SJCRH30 (cell line): Measurements from ENCODE around the gene RHAG. TPM values are rescaled to one million over a fixed set of nuclear protein-coding genes. Genes with fewer than 3 reads are reported as not detected.
A peak's percentile ranks its signal among the peaks of the same experiment; 100 is the strongest.
"Not testable (repeated sequence)": the region's sequence is repeated elsewhere in the genome, so short reads cannot be mapped to it uniquely, and the experiment has no call there.

Source experiments
- DNase-seq, 2 experiments: peaks; one replicate each; pipeline ENCODE4 v3.0.0-alpha.2; 2015 to 2020
- H3K27ac ChIP-seq: fragments of 250-450 bp; sonication (Bioruptor Pico); 2 replicates; pipeline ENCODE4 v1.5.1; 2020; ENCODE audit warnings: mild to moderate bottlenecking, moderate library complexity
- H3K27me3 ChIP-seq: fragments of 250-450 bp; sonication (Bioruptor Pico); 2 replicates; pipeline ENCODE4 v1.5.1; 2020; ENCODE audit warnings: mild to moderate bottlenecking, moderate library complexity
- H3K36me3 ChIP-seq: fragments of 250-450 bp; sonication (Bioruptor Pico); 2 replicates; pipeline ENCODE4 v1.5.1; 2020; ENCODE audit warnings: mild to moderate bottlenecking, moderate library complexity
- H3K4me1 ChIP-seq: fragments of 250-450 bp; sonication (Bioruptor Pico); 2 replicates; pipeline ENCODE4 v1.5.1; 2020; ENCODE audit warnings: mild to moderate bottlenecking, moderate library complexity
- H3K4me3 ChIP-seq: fragments of 250-450 bp; sonication (Bioruptor Pico); 2 replicates; pipeline ENCODE4 v1.5.1; 2020; ENCODE audit warnings: mild to moderate bottlenecking, moderate library complexity
- H3K9me3 ChIP-seq: fragments of 250-450 bp; sonication (Bioruptor Pico); replicated peaks from 2 replicates; pipeline ENCODE4 v1.5.1; 2020; ENCODE audit warnings: mild to moderate bottlenecking, moderate library complexity
- total RNA-seq: library from RNA; depleted of rRNA; stranded (reverse); fragments of >200 nt; shearing (Covaris generic); gene quantifications from 2 replicates; pipeline ENCODE4 v1.2.3, GENCODE V29; 2014

The RHAG gene
- total RNA-seq, 1 experiment from 2014 or later: not detected

DNA sequence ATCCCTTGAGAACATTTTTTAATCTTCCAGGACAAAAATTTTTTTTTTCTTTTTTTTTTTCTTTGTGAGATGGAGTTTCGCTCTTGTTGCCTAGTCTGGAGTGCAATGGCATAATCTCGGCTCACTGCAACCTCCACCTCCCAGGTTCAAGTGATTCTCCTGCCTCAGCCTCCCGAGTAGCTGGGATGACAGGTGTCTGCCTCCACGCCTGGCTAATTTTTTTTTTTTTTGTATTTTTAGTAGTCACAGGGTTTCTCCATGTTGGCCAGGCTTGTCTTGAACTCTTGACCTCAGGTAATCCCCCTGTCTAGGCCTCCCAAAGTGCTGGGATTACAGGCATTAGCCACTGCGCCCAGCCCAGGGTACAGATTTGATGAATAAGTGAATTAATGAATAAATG lies 22.5 kb downstream of the RHAG start:
- H3K36me3 ChIP-seq, H3K27ac ChIP-seq, H3K9me3 ChIP-seq, H3K4me3 ChIP-seq, DNase-seq, H3K27me3 ChIP-seq, H3K4me1 ChIP-seq: not testable (repeated sequence)

DNA sequence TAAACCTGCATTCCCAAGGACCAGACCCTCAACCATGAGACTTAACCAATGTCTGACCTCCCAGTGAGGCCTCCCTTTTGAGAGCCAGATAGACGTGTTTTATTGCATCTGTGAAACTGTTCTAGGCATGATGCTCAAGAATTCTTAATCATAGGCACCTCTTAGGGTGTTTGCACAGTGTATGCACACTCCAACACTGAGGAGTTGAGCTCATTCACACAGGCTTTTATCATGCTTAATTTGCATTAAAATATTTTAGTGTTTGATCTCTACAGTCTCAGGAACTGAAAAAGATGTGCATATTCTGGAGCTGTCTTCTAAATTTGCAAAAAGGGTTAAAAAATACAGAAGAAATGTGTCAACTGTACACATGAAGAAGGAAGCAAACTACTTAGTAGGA lies 27.4 kb downstream of the RHAG start:
- DNase-seq: no peak
- no peak overlapping the region for H3K27ac ChIP-seq
- peaks cover 3% of the 10 kb centered on the region; the same call in 1 of the 2 replicates for H3K4me1 ChIP-seq
- H3K4me3 ChIP-seq: no peak overlapping the region
- H3K27me3 ChIP-seq: no peaks in the 10 kb centered on the region
- no peaks in the 10 kb centered on the region for H3K9me3 ChIP-seq
- no peaks in the 10 kb centered on the region for H3K36me3 ChIP-seq

DNA sequence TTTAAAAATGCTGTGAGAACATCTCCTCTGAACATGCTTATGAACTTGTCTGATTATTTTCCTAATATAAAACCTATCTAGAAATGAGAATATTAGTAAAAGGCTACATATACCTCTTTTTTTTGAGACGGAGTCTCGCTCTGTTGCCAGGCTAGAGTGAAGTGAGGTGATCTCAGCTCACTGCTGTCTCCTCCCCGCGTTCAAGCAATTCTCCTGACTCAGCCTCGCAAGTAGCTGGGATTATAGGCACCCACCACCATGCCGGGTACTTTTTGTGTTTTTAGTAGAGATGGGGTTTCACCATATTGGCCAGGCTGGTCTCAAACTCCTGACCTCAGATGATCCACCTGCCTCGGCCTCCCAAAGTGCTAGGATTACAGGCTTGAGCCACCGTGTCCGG lies 28.4 kb downstream of the RHAG start:
- H3K9me3 ChIP-seq, DNase-seq, H3K4me1 ChIP-seq, H3K27me3 ChIP-seq, H3K4me3 ChIP-seq, H3K27ac ChIP-seq, H3K36me3 ChIP-seq: not testable (repeated sequence)

DNA sequence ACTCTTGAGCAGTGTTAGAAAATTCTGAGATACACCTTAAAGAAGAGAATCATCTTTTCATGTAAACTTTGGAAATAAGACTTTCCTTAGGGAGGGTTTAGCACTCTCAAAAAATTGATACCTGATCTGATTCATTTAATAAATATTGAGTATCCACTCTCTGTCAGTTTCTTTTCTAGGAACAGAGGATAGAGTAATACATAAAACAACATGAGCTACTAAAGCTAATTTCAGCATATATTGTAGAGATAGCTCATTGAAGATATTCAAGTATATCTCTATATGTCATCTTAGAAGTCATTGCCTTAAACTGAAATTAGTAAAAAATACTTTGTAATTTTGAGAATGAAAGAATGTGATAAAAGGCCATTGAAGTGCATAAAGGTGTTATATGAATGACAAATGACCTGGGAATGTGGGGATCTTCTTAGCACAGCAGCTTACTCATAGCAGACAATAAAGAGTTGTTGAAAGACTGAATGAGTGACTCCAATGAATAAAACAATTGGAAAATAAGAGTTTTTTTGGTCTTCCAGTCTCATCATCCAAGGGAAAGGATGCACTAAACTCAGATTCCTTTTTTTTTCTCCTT lies 29.2 kb downstream of the RHAG start:
- H3K9me3 ChIP-seq: no peaks in the 10 kb centered on the region
- H3K4me1 ChIP-seq: peaks cover 3% of the 10 kb centered on the region; the same call in 1 of the 2 replicates
- no peaks in the 10 kb centered on the region for H3K27me3 ChIP-seq
- DNase-seq: no peak
- H3K36me3 ChIP-seq: no peaks in the 10 kb centered on the region
- no peak overlapping the region for H3K27ac ChIP-seq
- no peak overlapping the region for H3K4me3 ChIP-seq

DNA sequence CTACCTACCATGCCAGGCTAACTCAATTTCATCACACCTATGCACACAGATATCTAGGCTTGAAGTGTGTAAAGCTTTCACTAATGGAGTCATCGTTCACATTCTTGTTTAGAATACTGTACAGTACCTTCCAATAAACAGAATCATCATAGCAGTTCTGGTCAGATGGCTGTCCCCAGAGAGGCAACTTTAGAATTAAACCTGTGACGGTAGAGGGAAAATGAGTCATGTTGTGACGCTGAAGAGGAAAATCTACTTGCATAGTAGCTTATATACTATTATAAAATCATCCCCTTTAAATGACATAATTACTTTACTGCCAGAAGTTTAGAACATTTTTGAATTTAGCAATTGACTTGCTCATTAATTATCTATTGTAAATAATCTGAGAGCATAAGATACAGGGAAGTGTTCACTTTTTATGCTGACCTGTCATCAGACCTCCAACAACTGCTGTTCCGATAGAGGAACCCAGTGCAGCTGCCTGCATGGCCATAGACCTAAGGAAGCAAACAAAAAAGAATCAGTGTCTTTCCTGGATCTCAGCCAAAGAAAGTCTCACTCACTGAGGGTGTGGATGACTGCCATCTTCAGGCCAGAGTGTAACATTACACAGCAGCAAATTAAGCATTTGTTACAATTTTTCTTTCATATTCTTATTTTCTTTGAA lies 29.8 kb downstream of the RHAG start:
- Histone ChIP-seq H3K4me3 (no peak overlapping the region), H3K9me3 (no peaks in the 10 kb centered on the region), H3K36me3 (no peaks in the 10 kb centered on the region), H3K4me1 (peaks cover 3% of the 10 kb centered on the region; the same call in 1 of the 2 replicates), H3K27ac (no peak overlapping the region), H3K27me3 (no peaks in the 10 kb centered on the region)
- peak; percentile 64 to 93 for DNase-seq

DNA sequence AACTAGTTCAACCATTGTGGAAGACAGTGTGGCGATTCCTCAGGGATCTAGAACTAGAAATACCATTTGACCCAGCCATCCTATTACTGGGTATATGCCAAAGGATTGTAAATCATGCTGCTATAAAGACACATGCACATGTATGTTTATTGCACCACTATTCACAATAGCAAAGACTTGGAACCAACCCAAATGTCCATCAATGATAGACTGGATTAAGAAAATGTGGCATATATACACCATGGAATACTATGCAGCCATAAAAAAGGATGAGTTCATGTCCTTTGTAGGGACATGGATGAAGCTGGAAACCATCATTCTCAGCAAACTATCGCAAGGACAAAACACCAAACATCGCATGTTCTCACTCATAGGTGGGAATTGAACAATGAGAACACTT lies 32.6 kb downstream of the RHAG start:
- not testable (repeated sequence) for DNase-seq, H3K4me3 ChIP-seq, H3K36me3 ChIP-seq, H3K27me3 ChIP-seq, H3K27ac ChIP-seq, H3K4me1 ChIP-seq, H3K9me3 ChIP-seq

DNA sequence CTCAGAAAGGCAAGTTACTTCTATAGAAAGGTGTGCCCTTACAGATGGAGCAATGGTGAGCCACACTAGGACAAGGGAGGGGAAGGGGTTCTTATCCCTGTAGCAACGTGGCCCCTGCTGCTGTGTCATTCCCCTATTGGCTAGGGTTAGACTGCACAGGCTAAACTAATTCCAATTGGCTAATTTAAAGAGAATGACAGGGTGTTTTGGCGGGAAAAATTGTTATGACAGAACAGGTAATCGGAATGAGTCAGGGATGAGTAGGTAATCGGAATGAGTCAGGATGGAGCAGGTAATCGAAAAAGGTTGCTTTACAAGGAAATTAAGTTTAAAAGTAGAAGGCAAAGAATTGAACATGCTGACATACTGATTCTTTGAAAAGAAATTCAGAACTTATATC lies 49.4 kb downstream of the RHAG start:
- H3K4me3 ChIP-seq, H3K36me3 ChIP-seq, H3K4me1 ChIP-seq, H3K9me3 ChIP-seq, H3K27me3 ChIP-seq, H3K27ac ChIP-seq, DNase-seq: not testable (repeated sequence)

DNA sequence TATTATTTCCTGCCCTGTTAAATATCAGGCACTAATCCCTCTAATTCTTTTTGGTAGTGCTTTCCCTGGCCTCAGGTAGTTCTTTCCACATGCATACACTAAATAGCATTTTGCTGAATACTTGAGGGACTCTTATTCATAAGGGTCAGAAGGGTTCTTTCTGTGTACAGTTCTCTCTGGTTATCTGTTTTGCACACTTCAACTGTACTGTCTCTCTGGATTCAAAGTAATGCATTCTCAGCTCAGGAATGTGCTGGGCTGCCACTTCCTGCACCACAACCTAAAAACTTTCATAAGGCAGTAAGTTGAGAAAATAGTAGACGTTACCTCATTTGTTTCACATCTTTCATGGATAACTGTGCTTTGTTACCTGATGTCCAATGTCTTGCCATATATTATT lies 54.1 kb downstream of the RHAG start:
- no peaks in the 10 kb centered on the region for H3K36me3 ChIP-seq
- no peak overlapping the region for H3K27ac ChIP-seq
- no peak for DNase-seq
- no peaks in the 10 kb centered on the region for H3K9me3 ChIP-seq
- no peaks in the 10 kb centered on the region for H3K27me3 ChIP-seq
- no peaks in the 10 kb centered on the region for H3K4me1 ChIP-seq
- no peak overlapping the region for H3K4me3 ChIP-seq

DNA sequence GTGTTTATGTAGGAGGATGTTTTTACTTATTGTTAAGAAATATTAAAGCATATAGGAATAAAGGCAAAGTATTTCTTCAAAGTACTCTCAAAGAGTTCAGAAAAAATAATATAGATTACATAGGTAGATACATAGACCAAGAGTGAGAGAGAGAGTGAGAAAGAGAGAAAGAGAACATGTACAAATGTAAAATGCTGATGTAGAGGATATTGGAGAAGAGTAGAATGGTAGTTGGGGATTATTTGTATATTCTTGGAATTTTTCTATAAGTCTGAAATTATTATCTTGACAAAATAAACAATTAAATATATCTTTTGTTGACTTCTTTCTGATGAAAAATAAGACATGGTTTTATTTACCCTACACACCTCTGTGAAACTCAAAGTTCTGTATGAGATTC lies 57.0 kb downstream of the RHAG start:
- H3K27me3 ChIP-seq: no peaks in the 10 kb centered on the region
- no peak overlapping the region for H3K27ac ChIP-seq
- H3K36me3 ChIP-seq: no peaks in the 10 kb centered on the region
- H3K4me3 ChIP-seq: no peak overlapping the region
- H3K9me3 ChIP-seq: no peaks in the 10 kb centered on the region
- no peak for DNase-seq
- H3K4me1 ChIP-seq: no peaks in the 10 kb centered on the region

DNA sequence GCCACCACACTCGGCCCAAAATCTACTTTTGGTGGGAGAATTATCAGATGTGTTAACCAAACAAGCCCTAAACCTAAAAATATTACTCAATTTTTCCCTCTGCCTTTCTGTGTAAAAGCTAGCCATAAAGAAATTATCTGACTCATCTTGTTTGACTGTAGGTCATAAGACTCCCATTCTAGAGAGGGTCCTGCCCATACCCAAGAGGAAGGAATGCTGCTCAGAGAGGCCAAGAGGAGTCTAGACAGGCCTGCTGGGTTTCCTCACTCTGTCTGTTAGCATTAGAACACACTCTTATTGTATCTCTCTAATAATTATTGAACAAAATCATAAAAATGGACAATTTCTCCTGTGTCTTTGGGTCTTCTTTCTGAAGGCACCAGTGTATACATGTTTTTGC lies 60.0 kb downstream of the RHAG start:
- no peaks in the 10 kb centered on the region for H3K27me3 ChIP-seq
- no peak overlapping the region for H3K4me3 ChIP-seq
- H3K9me3 ChIP-seq: no peaks in the 10 kb centered on the region
- H3K27ac ChIP-seq: no peak overlapping the region
- H3K36me3 ChIP-seq: no peaks in the 10 kb centered on the region
- DNase-seq: no peak
- no peaks in the 10 kb centered on the region for H3K4me1 ChIP-seq

DNA sequence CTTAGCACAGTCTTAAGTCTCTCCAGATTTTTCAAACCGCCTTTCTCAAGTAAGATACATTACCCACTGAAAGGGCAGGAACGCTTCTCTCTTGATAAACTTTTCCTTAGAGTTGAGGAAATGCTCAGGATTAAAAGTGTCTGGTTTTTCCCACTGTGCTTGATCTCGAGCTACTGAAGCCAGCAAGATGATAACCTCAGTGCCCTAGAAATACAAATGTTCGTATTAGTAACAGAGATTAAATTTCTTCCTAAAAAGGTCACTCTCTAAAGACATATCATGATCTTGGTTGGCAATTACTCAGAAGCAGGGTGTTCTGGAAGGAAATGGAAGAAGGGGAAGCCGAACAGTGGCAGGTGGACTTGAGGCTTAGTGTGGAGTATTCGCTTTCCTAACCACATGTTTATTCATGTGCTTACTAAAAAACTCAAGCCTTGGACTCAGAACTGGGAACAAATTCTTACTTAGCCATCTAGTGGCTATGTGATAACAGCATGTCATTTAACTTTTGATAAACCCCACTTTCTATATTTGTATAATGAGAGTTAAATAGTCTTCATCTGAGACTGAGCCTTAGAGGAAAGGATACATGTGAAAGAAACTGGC lies 66.1 kb downstream of the RHAG start:
- no peaks in the 10 kb centered on the region for H3K9me3 ChIP-seq
- no peak overlapping the region for H3K27ac ChIP-seq
- no peak overlapping the region for H3K4me3 ChIP-seq
- H3K36me3 ChIP-seq: no peaks in the 10 kb centered on the region
- DNase-seq: peak; percentile 3 to 34
- peaks cover 2% of the 10 kb centered on the region; the same call in 1 of the 2 replicates for H3K4me1 ChIP-seq
- H3K27me3 ChIP-seq: no peaks in the 10 kb centered on the region

DNA sequence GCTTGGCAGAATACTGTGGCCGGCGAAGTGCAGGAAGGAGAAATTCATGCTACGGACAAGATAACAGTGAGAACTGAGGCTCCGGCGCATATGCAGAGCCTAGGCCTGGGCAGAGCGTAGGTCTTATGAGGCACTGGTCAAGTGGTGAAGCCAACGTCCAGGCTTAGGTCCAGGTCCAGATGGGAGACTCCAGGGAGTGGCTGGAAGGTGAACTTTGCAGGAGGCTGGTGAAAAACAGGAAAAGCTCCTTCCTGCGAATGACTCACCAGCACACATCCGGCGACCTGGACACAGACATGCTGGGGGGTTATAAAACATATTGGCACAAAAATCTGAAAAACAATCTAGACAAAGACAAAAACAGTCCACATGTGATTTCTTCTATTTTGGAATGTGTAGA lies 70.8 kb downstream of the RHAG start:
- no peak for DNase-seq

DNA sequence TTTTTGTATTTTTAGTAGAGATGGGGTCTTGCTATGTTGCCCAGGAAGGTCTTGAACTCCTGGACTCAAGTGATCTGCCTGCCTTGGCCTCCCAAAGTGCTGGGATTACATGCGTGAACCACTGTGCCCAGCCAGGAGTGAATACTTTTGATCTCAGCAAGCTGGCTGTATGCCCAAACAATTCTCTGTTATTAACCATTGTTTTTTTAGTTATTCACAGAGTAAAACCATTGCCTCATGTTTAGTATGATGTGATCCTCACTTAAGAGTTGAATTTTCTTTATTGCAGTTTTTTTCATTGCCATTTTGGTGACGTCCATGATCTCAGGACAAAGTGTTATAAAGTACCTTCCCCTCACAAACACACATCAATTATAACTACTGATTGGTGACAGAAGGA lies 71.4 kb downstream of the RHAG start:
- no peaks in the 10 kb centered on the region for H3K36me3 ChIP-seq
- DNase-seq: no peak
- no peak overlapping the region for H3K27ac ChIP-seq
- H3K4me3 ChIP-seq: no peak overlapping the region
- no peaks in the 10 kb centered on the region for H3K9me3 ChIP-seq
- H3K27me3 ChIP-seq: no peaks in the 10 kb centered on the region
- no peaks in the 10 kb centered on the region for H3K4me1 ChIP-seq

More for the DNA sequence above, 70.8 kb downstream of the RHAG start:
- H3K27ac ChIP-seq: no peak overlapping the region
- H3K36me3 ChIP-seq: no peaks in the 10 kb centered on the region
- H3K4me1 ChIP-seq: peaks cover under 1% of the 10 kb centered on the region; the same call in 1 of the 2 replicates
- no peak overlapping the region for H3K4me3 ChIP-seq
- H3K9me3 ChIP-seq: no peaks in the 10 kb centered on the region
- no peaks in the 10 kb centered on the region for H3K27me3 ChIP-seq

DNA sequence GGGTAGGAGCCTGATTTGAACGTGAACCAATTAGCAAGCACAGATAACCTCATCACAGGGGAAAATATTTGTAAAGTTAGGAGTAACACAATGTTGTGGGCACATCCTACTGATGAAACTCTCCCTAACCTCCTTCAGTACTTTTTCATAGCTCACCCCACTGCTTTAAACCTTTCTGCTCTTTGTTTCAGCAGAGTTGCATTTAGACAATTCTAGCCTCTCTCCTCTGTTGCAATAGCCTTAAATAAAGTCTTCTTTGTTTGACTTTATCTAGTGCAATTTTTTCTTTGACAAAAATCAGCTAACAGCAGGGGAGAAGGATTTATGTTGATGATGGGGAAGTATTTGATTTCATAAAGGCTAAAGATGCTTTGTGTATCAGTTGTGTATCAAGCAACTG lies 72.1 kb downstream of the RHAG start:
- no peak for DNase-seq
- Histone ChIP-seq H3K27me3 (no peaks in the 10 kb centered on the region), H3K27ac (no peak overlapping the region), H3K4me3 (no peak overlapping the region), H3K4me1 (no peaks in the 10 kb centered on the region), H3K9me3 (no peaks in the 10 kb centered on the region), H3K36me3 (no peaks in the 10 kb centered on the region)

DNA sequence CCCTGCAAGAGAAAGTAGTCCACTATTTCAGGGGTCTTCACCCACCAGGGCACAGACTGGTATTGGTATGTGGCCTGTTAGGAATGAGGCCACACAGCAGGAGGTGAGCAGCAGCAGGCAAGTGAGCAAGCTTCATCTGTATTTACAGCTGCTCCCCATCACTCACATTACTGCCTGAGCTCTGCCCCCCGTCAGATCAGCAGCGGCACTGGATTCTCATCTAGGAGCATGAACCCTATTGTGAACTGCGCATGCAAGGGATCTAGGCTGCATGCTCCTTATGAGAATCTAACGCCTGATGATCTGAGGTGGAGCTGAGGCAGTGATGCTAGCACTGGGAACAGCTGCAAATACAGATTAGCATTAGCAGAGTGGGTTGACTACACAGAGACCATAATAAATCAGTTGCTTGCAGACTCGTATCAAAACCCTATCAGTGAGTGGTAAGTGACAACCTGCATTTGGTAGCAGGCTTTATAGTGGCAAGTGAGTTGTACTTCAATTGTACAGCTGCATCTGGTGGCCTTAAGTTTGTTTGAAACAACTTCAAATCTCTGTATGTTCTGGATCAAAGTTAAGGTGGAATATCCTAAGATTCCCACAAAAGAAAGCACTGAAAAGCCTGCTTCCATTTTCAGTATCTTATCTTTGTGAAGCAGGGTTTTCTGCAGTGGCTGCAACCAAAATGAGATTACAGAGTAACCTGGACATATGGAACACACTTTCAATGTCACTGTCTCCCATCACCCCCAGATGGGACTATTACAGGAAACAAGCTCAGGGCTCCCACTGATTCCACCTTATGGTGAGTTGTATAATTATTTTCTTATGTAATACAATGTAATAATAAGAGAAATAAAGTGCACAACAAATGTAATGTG lies 73.4 kb downstream of the RHAG start:
- H3K4me3 ChIP-seq: no peak overlapping the region
- H3K27ac ChIP-seq: no peak overlapping the region
- DNase-seq: peak; percentile 69 to 71
- H3K9me3 ChIP-seq: no peaks in the 10 kb centered on the region
- H3K4me1 ChIP-seq: no peaks in the 10 kb centered on the region
- no peaks in the 10 kb centered on the region for H3K27me3 ChIP-seq
- H3K36me3 ChIP-seq: no peaks in the 10 kb centered on the region
